IMR-90 (cell line): ENCODE measurements around the gene EPHB1. TPM values are rescaled to one million over a fixed set of nuclear protein-coding genes. Genes with fewer than 3 reads are reported as not detected.

Experiments
- ATAC-seq: fragments of 200-7000 bp; cut with Tn5 transposase; 2 replicates; pipeline ENCODE4 v1.9.1; 2020; ENCODE audit warnings: low read depth, mild to moderate bottlenecking, moderate library complexity
- BruUV-seq: library from RNA; stranded (reverse); fragments of 400-500 nt; replicated peaks from 2 replicates; lab custom pipeline; 2021; lab: Mats Ljungman, UMichigan
- CTCF ChIA-PET: fragments of 300-600 bp; formaldehyde crosslinking; extraction: SDS; loops from one replicate; lab custom pipeline; 2021; ENCODE audit warnings: antibody characterized with exemption; lab: Yijun Ruan, JAX
- POLR2A ChIA-PET: fragments of 300-600 bp; sonication (Branson Sonifier 250); formaldehyde crosslinking; loops from one replicate; lab custom pipeline; 2022; ENCODE audit warnings: antibody characterized with exemption; ENCODE audit not compliant: unreplicated experiment; lab: Charles Lee
- DNase-seq: peaks from one replicate; pipeline ENCODE4 v3.0.0; 2013
- H2AFZ ChIP-seq: replicated peaks from 2 replicates; pipeline ENCODE3; 2013; ENCODE audit warnings: low read length, mild to moderate bottlenecking; ENCODE audit not compliant: poor library complexity
- H2AK5ac ChIP-seq: 2 replicates; pipeline ENCODE4 v1.6.1; 2013; ENCODE audit warnings: low read depth, low read length, inconsistent platforms
- H2AK9ac ChIP-seq: replicated peaks from 2 replicates; pipeline ENCODE3; 2013; ENCODE audit warnings: mild to moderate bottlenecking, low read depth, low read length, moderate library complexity; ENCODE audit not compliant: poor library complexity
- H2BK120ac ChIP-seq: 2 replicates; pipeline ENCODE4 v1.6.1; 2013; ENCODE audit warnings: low read depth, low read length, inconsistent platforms
- H2BK15ac ChIP-seq: 3 replicates; pipeline ENCODE4 v1.6.1; 2013; ENCODE audit warnings: low read depth, low read length, inconsistent platforms
- H2BK20ac ChIP-seq: 2 replicates; pipeline ENCODE4 v1.6.1; 2013; ENCODE audit warnings: low read depth, mild to moderate bottlenecking, inconsistent platforms, low read length, moderate library complexity
- H2BK5ac ChIP-seq: 2 replicates; pipeline ENCODE4 v1.6.1; 2013; ENCODE audit warnings: mild to moderate bottlenecking, low read depth, low read length, inconsistent platforms; ENCODE audit not compliant: poor library complexity, severe bottlenecking
- H3K14ac ChIP-seq: replicated peaks from 2 replicates; pipeline ENCODE4 v1.6.1; 2013; ENCODE audit warnings: low read depth, low read length, inconsistent platforms
- H3K18ac ChIP-seq: 2 replicates; pipeline ENCODE4 v1.6.1; 2013; ENCODE audit warnings: low read depth, low read length, control low read depth
- H3K23ac ChIP-seq: 2 replicates; pipeline ENCODE4 v1.6.1; 2013; ENCODE audit warnings: low read depth, low read length, inconsistent platforms
- H3K27ac ChIP-seq: 2 replicates; pipeline ENCODE4 v1.5.1; 2013; ENCODE audit warnings: mild to moderate bottlenecking, control low read depth, low read length; ENCODE audit not compliant: insufficient read depth
- H3K27me3 ChIP-seq: 2 replicates; pipeline ENCODE4 v1.6.1; 2013; ENCODE audit warnings: low read length; ENCODE audit not compliant: control insufficient read depth, insufficient read depth
- H3K36me3 ChIP-seq: 2 replicates; pipeline ENCODE4 v1.6.1; 2013; ENCODE audit warnings: low read length, mixed read lengths; ENCODE audit not compliant: control insufficient read depth, insufficient read depth
- H3K4ac ChIP-seq: 2 replicates; pipeline ENCODE4 v1.6.1; 2013; ENCODE audit warnings: low read depth, low read length, inconsistent platforms
- H3K4me1 ChIP-seq: 2 replicates; pipeline ENCODE4 v1.6.1; 2013; ENCODE audit warnings: low read length, mixed read lengths; ENCODE audit not compliant: control insufficient read depth, insufficient read depth
- H3K4me2 ChIP-seq: 2 replicates; pipeline ENCODE4 v1.6.1; 2013; ENCODE audit warnings: low read depth, mild to moderate bottlenecking, control low read depth, low read length, moderate library complexity
- H3K4me3 ChIP-seq: 2 replicates; pipeline ENCODE4 v1.5.1; 2013; ENCODE audit warnings: low read depth, mild to moderate bottlenecking, control low read depth, low read length, moderate library complexity; ENCODE audit not compliant: insufficient read depth
- H3K56ac ChIP-seq: 2 replicates; pipeline ENCODE4 v1.6.1; 2013; ENCODE audit warnings: low read length, inconsistent platforms; ENCODE audit not compliant: insufficient read depth; ENCODE audit errors: extremely low read depth
- H3K79me1 ChIP-seq, 2 experiments: 2 replicates each; pipeline ENCODE4 v1.6.1; 2013; ENCODE audit warnings: low read length in 2 of 2, inconsistent platforms in 1 of 2, low read depth in 1 of 2
- H3K9ac ChIP-seq: 2 replicates; pipeline ENCODE4 v1.6.1; 2013; ENCODE audit warnings: low read depth, low read length, control low read depth
- H3K9me1 ChIP-seq: 2 replicates; pipeline ENCODE4 v1.6.1; 2013; ENCODE audit warnings: low read length, inconsistent platforms; ENCODE audit not compliant: insufficient read depth
- H3K9me3 ChIP-seq: 2 replicates; pipeline ENCODE4 v1.6.1; 2013; ENCODE audit warnings: low read length; ENCODE audit not compliant: control insufficient read depth, insufficient read depth
- H4K20me1 ChIP-seq: 2 replicates; pipeline ENCODE4 v1.6.1; 2013; ENCODE audit warnings: low read length, inconsistent platforms; ENCODE audit not compliant: insufficient read depth
- H4K5ac ChIP-seq: 2 replicates; pipeline ENCODE4 v1.6.1; 2013; ENCODE audit warnings: mild to moderate bottlenecking, low read depth, low read length, control low read depth
- H4K8ac ChIP-seq, 2 experiments: 2 replicates each; pipeline ENCODE4 v1.6.1; 2013; ENCODE audit warnings: low read depth in 2 of 2, low read length in 2 of 2, control low read depth in 1 of 2, inconsistent platforms in 1 of 2
- H4K91ac ChIP-seq: 2 replicates; pipeline ENCODE4 v1.6.1; 2013; ENCODE audit warnings: low read depth, low read length, inconsistent platforms; ENCODE audit not compliant: insufficient read depth
- CEBPB ChIP-seq: IDR thresholded peaks from 2 replicates; pipeline ENCODE4 v1.6.1; 2012; ENCODE audit warnings: low read depth, low read length, improper control_type of control experiment
- CHD1 ChIP-seq: IDR thresholded peaks from 2 replicates; pipeline ENCODE4 v1.6.1; 2012; ENCODE audit warnings: low read depth, low read length, improper control_type of control experiment
- FOS ChIP-seq: fragments of 150-350 bp; IDR thresholded peaks from 2 replicates; pipeline ENCODE4 v1.6.1; 2016; ENCODE audit warnings: low read depth, low read length
- MAZ ChIP-seq: IDR thresholded peaks from 2 replicates; pipeline ENCODE4 v1.6.1; 2012; ENCODE audit warnings: low read depth, mild to moderate bottlenecking, low read length, improper control_type of control experiment, moderate library complexity, borderline replicate concordance
- MXI1 ChIP-seq: IDR thresholded peaks from 2 replicates; pipeline ENCODE4 v1.6.1; 2012; ENCODE audit warnings: low read depth, mild to moderate bottlenecking, low read length, moderate library complexity, borderline replicate concordance
- RCOR1 ChIP-seq: IDR thresholded peaks from 2 replicates; pipeline ENCODE4 v1.6.1; 2012; ENCODE audit warnings: mild to moderate bottlenecking, low read length, improper control_type of control experiment; ENCODE audit not compliant: insufficient replicate concordance
- RFX5 ChIP-seq: IDR thresholded peaks from 2 replicates; pipeline ENCODE4 v1.8.0; 2012; ENCODE audit warnings: low read depth, mild to moderate bottlenecking, low read length, moderate library complexity
- WGBS, 2 experiments: methylation state at CpG; one replicate each; pipeline versions ENCODE4 v1.1.5 to v1.1.7; 2013; ENCODE audit warnings: missing lambda C conversion rate in 2 of 2; ENCODE audit not compliant: insufficient read length in 1 of 2; ENCODE audit errors: extremely low coverage in 2 of 2; 5-methylcytosine and 5-hydroxymethylcytosine counted together
- dilution Hi-C: fragments of 300-500 bp; cut with HindIII; formaldehyde crosslinking; loops from one replicate; pipeline ENCODE4 v1.14.3; 2018; ENCODE audit warnings: low sequenced_read_pairs; ENCODE audit not compliant: unreplicated experiment
- in situ Hi-C: fragments of 300-500 bp; cut with MboI; formaldehyde crosslinking; loops from 3 replicates; pipeline ENCODE4 v1.14.3; 2019; ENCODE audit warnings: low sequenced_read_pairs, inconsistent platforms, mixed read lengths
- intact Hi-C: fragments of 100-400 bp; cut with micrococcal nuclease; formaldehyde crosslinking; loops from 2 replicates; pipeline ENCODE4 v1.10.0; 2022
- polyA plus RNA-seq, 3 experiments: library from polyadenylated mRNA; depleted of rRNA; stranded (reverse); fragments of >200 nt; gene quantifications; 2 replicates each; pipeline ENCODE4 v1.2.3, GENCODE V29; 2012; ENCODE audit warnings: low replicate concordance in 1 of 3
- total RNA-seq: library from RNA; depleted of rRNA; stranded (reverse); fragments of >200 nt; gene quantifications from 2 replicates; pipeline ENCODE4 v1.2.3, GENCODE V29; 2012
- TF ChIP-seq, protein P1 (sequence below): fragments of 150-350 bp; IDR thresholded peaks from 2 replicates; pipeline ENCODE4 v1.6.1; 2017; ENCODE audit warnings: mild to moderate bottlenecking, antibody characterized with exemption, low read length, low read depth

EPHB1 gene
- total and polyA plus RNA-seq, 2 of the 4 experiments (the other 2 are of a cell fraction), result 0.17 to 0.36 TPM

DNA sequence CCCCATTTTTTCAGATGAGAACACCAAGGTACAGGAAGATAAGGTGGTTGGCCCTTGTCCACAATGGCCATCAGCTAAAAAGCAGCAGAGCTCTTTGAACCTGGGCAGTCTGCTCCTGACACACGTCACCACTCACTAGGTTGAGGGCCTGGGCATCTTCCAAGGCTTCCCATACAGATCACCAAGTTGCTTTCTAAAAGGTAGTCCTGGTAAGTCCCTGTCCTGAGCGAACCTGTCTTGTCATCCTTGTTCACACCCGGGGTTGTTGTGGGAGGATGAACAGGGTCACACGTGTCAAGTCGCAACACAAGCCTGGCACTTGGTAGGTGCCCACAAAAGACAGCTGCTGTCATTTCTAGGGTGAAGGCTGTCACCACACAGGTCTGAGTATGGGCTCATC is 260.4 kb downstream of the EPHB1 start:
- Histone ChIP-seq H2AK9ac (no peak overlapping the region), H3K79me1 (no peaks in the 10 kb centered on the region), H3K27me3 (no peaks in the 10 kb centered on the region), H3K36me3 (no peaks in the 10 kb centered on the region), H4K91ac (no peak overlapping the region), H3K4me2 (no peak overlapping the region), H2BK20ac (no peak overlapping the region), H3K9ac (no peak overlapping the region), H3K27ac (no peak overlapping the region), H2BK15ac (no peak overlapping the region), H2AFZ (no peak overlapping the region), H3K23ac (no peak overlapping the region), H3K4me1 (no peaks in the 10 kb centered on the region), H3K56ac (no peak overlapping the region), H3K14ac (no peak overlapping the region), H4K5ac (no peak overlapping the region), H2BK120ac (no peak overlapping the region), H3K9me3 (no peaks in the 10 kb centered on the region; the same call in 1 of the 2 replicates), H3K4me3 (no peak overlapping the region), H4K20me1 (no peaks in the 10 kb centered on the region), H3K4ac (no peak overlapping the region), H3K9me1 (no peaks in the 10 kb centered on the region), H2AK5ac (no peak overlapping the region), H2BK5ac (no peak overlapping the region), H4K8ac (no peak overlapping the region), H3K18ac (no peak overlapping the region)
- ChIA-PET POLR2A (no interaction called here), CTCF (no interaction called here)
- in situ Hi-C loops, result loop anchor here (25.0 kb wide), 1 partner anchor 93 kb away; no protein-coding TSS in a partner anchor
- ATAC-seq (no peak), DNase-seq (no peak)
- BruUV-seq, result no TSS peak
- dilution Hi-C loops, result no loop called here
- no CpG with 5 or more reads among the region's 5 CpGs for WGBS, 2 experiments
- intact Hi-C loops, result no loop called here
- TF ChIP-seq FOS, result no peak
- TF ChIP-seq RCOR1, result no peak
- TF ChIP-seq RFX5, result no peak
- no peak for TF ChIP-seq CHD1
- TF ChIP-seq, protein P1, sequence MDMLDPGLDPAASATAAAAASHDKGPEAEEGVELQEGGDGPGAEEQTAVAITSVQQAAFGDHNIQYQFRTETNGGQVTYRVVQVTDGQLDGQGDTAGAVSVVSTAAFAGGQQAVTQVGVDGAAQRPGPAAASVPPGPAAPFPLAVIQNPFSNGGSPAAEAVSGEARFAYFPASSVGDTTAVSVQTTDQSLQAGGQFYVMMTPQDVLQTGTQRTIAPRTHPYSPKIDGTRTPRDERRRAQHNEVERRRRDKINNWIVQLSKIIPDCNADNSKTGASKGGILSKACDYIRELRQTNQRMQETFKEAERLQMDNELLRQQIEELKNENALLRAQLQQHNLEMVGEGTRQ, result no peak
- no peak for TF ChIP-seq CEBPB
- TF ChIP-seq MAZ, result no peak
- no peak for TF ChIP-seq MXI1
